Heart right ventricle (tissue), 16 donors: ENCODE measurements around the gene UBIAD1. TPM values are rescaled to one million over a fixed set of nuclear protein-coding genes. Genes with fewer than 3 reads are reported as not detected.

Experiments
- ATAC-seq, 8 donors: fragments of 200-7000 bp; cut with Tn5 transposase; one replicate each; pipeline ENCODE4 v1.9.1; 2020; ENCODE audit warnings: mild to moderate bottlenecking in 8 of 8, moderate library complexity in 8 of 8, moderate number of reproducible peaks in 1 of 8
- DNase-seq, 2 donors: peaks; one replicate each; pipeline ENCODE4 v3.0.0-alpha.2; 2020
- H3K27ac ChIP-seq, 10 donors: fragments of 200-600 bp; sonication (generic) in 2 of 10; one replicate each; pipeline versions ENCODE4 v1.5.0 to v1.8.0; 2020 to 2022; ENCODE audit warnings: mild to moderate bottlenecking in 3 of 10
- H3K27me3 ChIP-seq, 7 donors: fragments of 200-600 bp; one replicate each; pipeline ENCODE4 v1.8.0; 2021 to 2022; ENCODE audit warnings: mild to moderate bottlenecking in 2 of 7
- H3K36me3 ChIP-seq, 9 donors: fragments of 200-600 bp; sonication (generic) in 1 of 9; one replicate each; pipeline versions ENCODE4 v1.5.0 to v1.8.0; 2020 to 2022; ENCODE audit warnings: mild to moderate bottlenecking in 2 of 9
- H3K4me1 ChIP-seq, 9 donors: fragments of 200-600 bp; sonication (generic) in 1 of 9; one replicate each; pipeline versions ENCODE4 v1.5.0 to v1.8.0; 2020 to 2022; ENCODE audit warnings: mild to moderate bottlenecking in 4 of 9
- H3K4me3 ChIP-seq, 10 donors: fragments of 200-600 bp; sonication (generic) in 2 of 10; one replicate each; pipeline versions ENCODE4 v1.5.0 to v1.8.0; 2020 to 2022; ENCODE audit warnings: mild to moderate bottlenecking in 7 of 10, moderate library complexity in 2 of 10
- H3K9me3 ChIP-seq, 11 donors: fragments of 200-600 bp in 10 of 11; sonication (generic) in 2 of 11; one replicate each; pipeline versions ENCODE4 v1.5.0 to v1.8.0; 2013 to 2022; ENCODE audit warnings: mild to moderate bottlenecking in 2 of 11, control low read depth in 1 of 11, moderate library complexity in 1 of 11
- CTCF ChIP-seq, 9 donors: fragments of 200-600 bp; sonication (generic) in 2 of 9; IDR thresholded peaks; one replicate each; pipeline versions ENCODE4 v1.5.0 to v1.8.0; 2021 to 2022; ENCODE audit warnings: antibody characterized with exemption in 9 of 9, mild to moderate bottlenecking in 5 of 9, moderate library complexity in 1 of 9
- WGBS, 2 donors: extraction: QIAGEN DNeasy Blood & Tissue Kit; methylation state at CpG; one replicate each; pipeline ENCODE4 v1.1.7; 2013; ENCODE audit warnings: inconsistent platforms in 1 of 2; 5-methylcytosine and 5-hydroxymethylcytosine counted together
- intact Hi-C, 10 donors: fragments of 100-400 bp; cut with DNase I; formaldehyde crosslinking; loops; one replicate each; pipeline versions ENCODE4 v1.11.1 to v1.14.2; 2022
- polyA plus RNA-seq, 2 donors: library from polyadenylated mRNA; stranded (reverse); fragments of 200-250 nt; gene quantifications; one replicate each; pipeline ENCODE4 v1.2.3, GENCODE V29; 2013
- total RNA-seq, 10 donors: library from RNA; stranded (reverse); fragmentation: NEBNext Ultra II Directional in 3 of 10; extraction: Animal tissue kit (Norgen Biotek cat#: 25700) in 3 of 10; gene quantifications; one replicate each; pipeline versions ENCODE4 v1.2.1 to v1.2.4, GENCODE V29; 2021 to 2023
- donor health status: Arrhythmogenic right ventricular cardiomyopathy.
- donor health status: ischemic (EF 13 %, LVEDD 7.1; RV severe dilation, severe dysfunction).
- donor health status: healthy with polysubstance abuse.
- donor health status: DM: no; HTN: yes; CAD: no.
- donor health status: DM: no; HTN: no; CAD: no.
- donor health status: ischemic (EF 25% LVEDD 6.9; RV normal size, moderate dysfunction).
- donor health status: ischemic (EF 25% LVEDD 5.7; RV mildly dilated, moderate dysfunction).
- donor health status: healthy.
- donor health status: DM: yes; HTN: yes; CAD: no.
- donor health status: Ischemic cardiomyopathy.
- donor health status: ischemic (EF 35%, LVEDD 5.7; RV mildly dilated, moderate dysfunction).
- donor health status: nonischemic (EF 11% LVEDD 7.7; RV severe dilation, severe dysfunction).
- donor health status: DM: yes; HTN: yes; CAD: no.
- donor health status: PGD.
- donor health status: ischemic (EF 29% LVEDD 5.4; RV normal size, mild dysfunction).
- donor health status: nonischemic (EF 23%, LVEDD 6.1; RV moderate dilation, normal function).

Gene UBIAD1
- total and polyA plus RNA-seq, 12 donors, result 4.9 to 17.4 (median 11.6) TPM

- intact Hi-C loops, result loop anchor here in 1 of 10 donors (2.0 kb wide), 1 partner anchor 397 kb away; no protein-coding TSS in a partner anchor
These were observed 26.9 kb upstream of the UBIAD1 start for GRCh38 chr1:11245904-11246719.

GRCh38 chr1:11248169-11248568 lies 24.8 kb upstream of the UBIAD1 start:
- H3K36me3 ChIP-seq, result peaks cover 0 to 89% (median 55%) of the 10 kb centered on the region in 9 donors
- H3K4me3 ChIP-seq, result no peak overlapping the region
- 93 to 100% methylated on average over 4 of the region's 4 CpGs for WGBS, 2 donors
- DNase-seq (no peak), ATAC-seq (no peak)
- no peak overlapping the region for H3K27ac ChIP-seq
- TF ChIP-seq CTCF (IDR thresholded peaks at IDR 0.05), result no peak
- intact Hi-C loops, result no loop called here
- no peaks in the 10 kb centered on the region for H3K27me3 ChIP-seq
- no peaks in the 10 kb centered on the region for H3K9me3 ChIP-seq
- no peaks in the 10 kb centered on the region for H3K4me1 ChIP-seq

More at GRCh38 chr1:11245904-11246719, 26.9 kb upstream of the UBIAD1 start:
- Histone ChIP-seq H3K9me3 (no peaks in the 10 kb centered on the region), H3K27me3 (no peaks in the 10 kb centered on the region), H3K27ac (peak overlapping the region in 1 of 10 donors; percentile 31), H3K4me1 (no peaks in the 10 kb centered on the region), H3K4me3 (no peak overlapping the region), H3K36me3 (peaks cover 0 to 89% (median 53%) of the 10 kb centered on the region in 9 donors)
- DNase-seq (no peak), ATAC-seq (no peak)
- no peak for TF ChIP-seq CTCF (IDR thresholded peaks at IDR 0.05)
- 92 to 94% methylated on average over 7 of the region's 7 CpGs for WGBS, 2 donors

- DNase-seq (no peak), ATAC-seq (no peak)
- Histone ChIP-seq H3K4me3 (no peak overlapping the region), H3K9me3 (no peaks in the 10 kb centered on the region), H3K36me3 (peaks cover 0 to 91% (median 69%) of the 10 kb centered on the region in 9 donors), H3K27ac (no peak overlapping the region), H3K4me1 (no peaks in the 10 kb centered on the region), H3K27me3 (no peaks in the 10 kb centered on the region)
- WGBS, 2 donors, result 94 to 96% methylated on average over 8 of the region's 8 CpGs
- TF ChIP-seq CTCF (IDR thresholded peaks at IDR 0.05), result no peak
- intact Hi-C loops, result no loop called here
These were observed 20.5 kb upstream of the UBIAD1 start for GRCh38 chr1:11252538-11252937.

- no peak overlapping the region for H3K4me3 ChIP-seq
- DNase-seq (no peak), ATAC-seq (no peak)
- 89 to 92% methylated on average over 8 of the region's 8 CpGs for WGBS, 2 donors
- H3K27me3 ChIP-seq, result no peaks in the 10 kb centered on the region
- peaks cover 2 to 91% (median 70%) of the 10 kb centered on the region in 9 donors for H3K36me3 ChIP-seq
- intact Hi-C loops, result no loop called here
- H3K27ac ChIP-seq, result no peak overlapping the region
- no peaks in the 10 kb centered on the region for H3K4me1 ChIP-seq
- H3K9me3 ChIP-seq, result no peaks in the 10 kb centered on the region
- no peak for TF ChIP-seq CTCF (IDR thresholded peaks at IDR 0.05)
These were observed 19.8 kb upstream of the UBIAD1 start for GRCh38 chr1:11253226-11253625.
